ENCODE results near the gene PRKAR1A. TPM values are rescaled to one million over a fixed set of nuclear protein-coding genes. Genes with fewer than 3 reads are reported as not detected.

Gene PRKAR1A
- total and polyA plus RNA-seq, 2 of the 8 experiments (the other 6 are each of a cell fraction or from before 2014, with no cell fraction given), result 39.3 to 149 TPM

GRCh38 chr17:68596411-68596945 lies 84.2 kb downstream of the PRKAR1A start:
- no peak overlapping the region for H2BK120ac ChIP-seq (replicated peaks; ENCODE audit: low read depth, low read length)
- peaks cover 0 to 15% (median 9%) of the 10 kb centered on the region in 4 experiments; a peak in 5 of 7 replicates for H3K27me3 ChIP-seq (replicated peaks in 1 of 4; ENCODE audit: control insufficient read depth in 3 of 4, extremely low read depth in 1 of 4, insufficient read depth in 3 of 4, low read length in 3 of 4)
- no peak overlapping the region; a peak in 1 of 4 replicates for H3K4me2 ChIP-seq (ENCODE audit: insufficient read depth in 1 of 2, low read depth in 2 of 2, low read length in 2 of 2)
- CTCF ChIA-PET (ENCODE audit: partially characterized antibody), result interaction anchor here (0.6 to 1.4 kb wide), 6 partner anchors 18 to 168 kb away, joined by 3 to 5 read pairs (median 3); no protein-coding TSS in a partner anchor
- H3K4me1 ChIP-seq (replicated peaks in 1 of 4; ENCODE audit: control insufficient read depth in 3 of 4, insufficient read depth in 4 of 4, low read length in 3 of 4), result peaks cover 0 to 13% (median 5%) of the 10 kb centered on the region in 4 experiments; a peak in 4 of 7 replicates
- H2AK5ac ChIP-seq (ENCODE audit: low read depth, low read length), result no peak overlapping the region
- H3K23ac ChIP-seq (ENCODE audit: insufficient read length), result no peak overlapping the region
- H3K18ac ChIP-seq (ENCODE audit: extremely low read depth, low read length), result no peak overlapping the region
- no peak overlapping the region for H3K4me3 ChIP-seq (ENCODE audit: extremely low read depth in 1 of 4, insufficient read depth in 2 of 4, low read depth in 3 of 4, low read length in 4 of 4)
- DNase-seq (ENCODE audit: low read depth in 1 of 2, low spot score in 2 of 2), result no peak
- H3K4ac ChIP-seq (replicated peaks; ENCODE audit: insufficient read length, low read depth, low read length), result no peak overlapping the region
- H3K56ac ChIP-seq (replicated peaks; ENCODE audit: insufficient read length, low read depth, low read length), result no peak overlapping the region
- peaks cover 12% of the 10 kb centered on the region for H3K23me2 ChIP-seq (ENCODE audit: low read depth, low read length)
- no peak overlapping the region for H4K5ac ChIP-seq (ENCODE audit: insufficient read length, low read depth, low read length)
- H3K36me3 ChIP-seq (ENCODE audit: control insufficient read depth in 2 of 4, insufficient read depth in 4 of 4, low read length in 3 of 4), result peaks cover 0 to 19% (median 0%) of the 10 kb centered on the region in 4 experiments; a peak in 2 of 8 replicates
- H3K79me2 ChIP-seq (ENCODE audit: control insufficient read depth in 1 of 2, insufficient read depth in 2 of 2, low read length in 2 of 2), result peaks cover 0 to 5% of the 10 kb centered on the region in 2 experiments; a peak in 2 of 4 replicates
- H2BK12ac ChIP-seq (ENCODE audit: low read depth, low read length), result no peak overlapping the region
- no peaks in the 10 kb centered on the region for H3K79me1 ChIP-seq (ENCODE audit: low read depth, low read length)
- no peak overlapping the region for H3K14ac ChIP-seq (ENCODE audit: insufficient read length)
- H3K27ac ChIP-seq (ENCODE audit: low read depth, low read length), result no peak overlapping the region
- no peak overlapping the region for H4K8ac ChIP-seq (ENCODE audit: extremely low read depth, insufficient read depth, low read length)
- H2AFZ ChIP-seq (ENCODE audit: low read length), result no peak overlapping the region
- H3K9me3 ChIP-seq (ENCODE audit: insufficient read depth in 2 of 2, low read depth in 1 of 2, low read length in 1 of 2), result no peaks in the 10 kb centered on the region
- 91% methylated on average over 5 of the region's 5 CpGs; no CpG with 5 or more reads in 1 of the 2 experiments for WGBS, 2 experiments (ENCODE audit: extremely low coverage in 1 of 2, insufficient coverage in 1 of 2, insufficient read length in 1 of 2, insufficient replicate concordance in 2 of 2, low coverage in 1 of 2, low lambda C conversion rate in 2 of 2, missing lambda C conversion rate in 1 of 2)
- H2BK15ac ChIP-seq (ENCODE audit: low read length), result 0 out of 2 replicates have a peak overlapping the region, but pooled peaks have one; percentile 2
- H2BK5ac ChIP-seq (ENCODE audit: low read depth, low read length), result no peak overlapping the region
- no peak overlapping the region; the same call in 1 of the 2 replicates for H2BK20ac ChIP-seq (ENCODE audit: low read length)
- FAIRE-seq, result no peak
- POLR2A ChIA-PET (ENCODE audit: partially characterized antibody), result interaction anchor here (1.5 kb wide), 1 partner anchor 9 kb away, joined by 4 read pairs; no protein-coding TSS in a partner anchor
- H3K9ac ChIP-seq (replicated peaks in 1 of 4; ENCODE audit: extremely low read depth in 1 of 4, low read depth in 3 of 4, low read length in 3 of 4), result no peak overlapping the region
- H4K20me1 ChIP-seq (replicated peaks in 1 of 2; ENCODE audit: control insufficient read depth in 1 of 2, insufficient read depth in 2 of 2, low read length in 2 of 2), result no peaks in the 10 kb centered on the region
- no peak overlapping the region for H4K91ac ChIP-seq (replicated peaks; ENCODE audit: insufficient read length, low read length)
- TF ChIP-seq GABPA (IDR thresholded peaks at IDR 0.05; ENCODE audit: borderline replicate concordance, insufficient read depth, low read length), result no peak
- TF ChIP-seq E2F6 (IDR thresholded peaks at IDR 0.05), result no peak
- no peak for TF ChIP-seq PHF8 (conservative IDR thresholded peaks at IDR 0.05; ENCODE audit: low read depth, low read length)
- TF ChIP-seq SIN3A (conservative IDR thresholded peaks at IDR 0.05 in 1 of 2, IDR thresholded peaks at IDR 0.05 in 1 of 2; ENCODE audit: low read depth in 1 of 2, low read length in 2 of 2), result no peak
- TF ChIP-seq MAX (IDR thresholded peaks at IDR 0.05), result no peak
- TF ChIP-seq HDAC2 (IDR thresholded peaks at IDR 0.05; ENCODE audit: borderline replicate concordance in 1 of 2, low read depth in 2 of 2, low read length in 2 of 2), result no peak
- no peak for TF ChIP-seq ATF2 (IDR thresholded peaks at IDR 0.05; ENCODE audit: low read length)
- no peak for TF ChIP-seq FOSL1 (IDR thresholded peaks at IDR 0.05; ENCODE audit: insufficient read depth, low read depth, low read length)
